Measurements from ENCODE around the gene ZNF570.

DNA sequence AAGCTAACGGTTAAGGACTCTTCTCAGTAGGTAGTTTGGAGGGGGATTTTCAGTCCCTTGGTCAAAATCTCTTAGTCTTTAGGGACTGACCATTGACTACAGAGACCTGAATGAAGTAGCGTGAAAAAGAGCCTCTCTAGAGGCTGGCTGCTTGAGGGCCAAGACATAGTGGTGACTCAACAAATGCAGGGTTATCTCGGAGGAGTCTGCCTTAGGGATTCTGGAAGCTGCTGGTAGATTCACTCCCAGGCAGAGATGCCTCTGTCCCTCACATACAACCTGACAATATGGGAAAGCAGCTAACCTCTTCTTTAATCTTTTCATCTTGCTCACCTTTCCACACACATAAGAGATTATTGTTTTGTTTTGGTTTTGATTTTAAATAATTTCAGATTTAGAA lies 42.7 kb downstream of the ZNF570 start:
- no peak for TF ChIP-seq EZH2 (IDR thresholded peaks at IDR 0.05; ENCODE audit: borderline replicate concordance, low read depth, low read length, severe bottlenecking)
- TF ChIP-seq, protein P1, sequence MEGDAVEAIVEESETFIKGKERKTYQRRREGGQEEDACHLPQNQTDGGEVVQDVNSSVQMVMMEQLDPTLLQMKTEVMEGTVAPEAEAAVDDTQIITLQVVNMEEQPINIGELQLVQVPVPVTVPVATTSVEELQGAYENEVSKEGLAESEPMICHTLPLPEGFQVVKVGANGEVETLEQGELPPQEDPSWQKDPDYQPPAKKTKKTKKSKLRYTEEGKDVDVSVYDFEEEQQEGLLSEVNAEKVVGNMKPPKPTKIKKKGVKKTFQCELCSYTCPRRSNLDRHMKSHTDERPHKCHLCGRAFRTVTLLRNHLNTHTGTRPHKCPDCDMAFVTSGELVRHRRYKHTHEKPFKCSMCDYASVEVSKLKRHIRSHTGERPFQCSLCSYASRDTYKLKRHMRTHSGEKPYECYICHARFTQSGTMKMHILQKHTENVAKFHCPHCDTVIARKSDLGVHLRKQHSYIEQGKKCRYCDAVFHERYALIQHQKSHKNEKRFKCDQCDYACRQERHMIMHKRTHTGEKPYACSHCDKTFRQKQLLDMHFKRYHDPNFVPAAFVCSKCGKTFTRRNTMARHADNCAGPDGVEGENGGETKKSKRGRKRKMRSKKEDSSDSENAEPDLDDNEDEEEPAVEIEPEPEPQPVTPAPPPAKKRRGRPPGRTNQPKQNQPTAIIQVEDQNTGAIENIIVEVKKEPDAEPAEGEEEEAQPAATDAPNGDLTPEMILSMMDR (IDR thresholded peaks at IDR 0.05; ENCODE audit: extremely low read depth in 1 of 2, insufficient read depth in 1 of 2, low read depth in 1 of 2, low read length in 2 of 2) = no peak
- TF ChIP-seq POLR2A (IDR thresholded peaks at IDR 0.05; ENCODE audit: low read depth, low read length) = no peak
- no peak for TF ChIP-seq JUN (IDR thresholded peaks at IDR 0.05; ENCODE audit: borderline replicate concordance, insufficient read depth, insufficient read length, low read depth)
- no peak for TF ChIP-seq POLR2AphosphoS5 (IDR thresholded peaks at IDR 0.05; ENCODE audit: insufficient read depth, low read depth, low read length)
- TF ChIP-seq MYC (IDR thresholded peaks at IDR 0.05; ENCODE audit: low read depth, low read length) = no peak
- no peak for TF ChIP-seq GATA2 (IDR thresholded peaks at IDR 0.05; ENCODE audit: insufficient read depth, insufficient read length, low read depth, low read length)
